ENCODE results near the gene BEST2.

The BEST2 gene

GRCh38 chr19:12802267-12803106 lies 50.9 kb downstream of the BEST2 start:
- no peak for DNase-seq

DNA sequence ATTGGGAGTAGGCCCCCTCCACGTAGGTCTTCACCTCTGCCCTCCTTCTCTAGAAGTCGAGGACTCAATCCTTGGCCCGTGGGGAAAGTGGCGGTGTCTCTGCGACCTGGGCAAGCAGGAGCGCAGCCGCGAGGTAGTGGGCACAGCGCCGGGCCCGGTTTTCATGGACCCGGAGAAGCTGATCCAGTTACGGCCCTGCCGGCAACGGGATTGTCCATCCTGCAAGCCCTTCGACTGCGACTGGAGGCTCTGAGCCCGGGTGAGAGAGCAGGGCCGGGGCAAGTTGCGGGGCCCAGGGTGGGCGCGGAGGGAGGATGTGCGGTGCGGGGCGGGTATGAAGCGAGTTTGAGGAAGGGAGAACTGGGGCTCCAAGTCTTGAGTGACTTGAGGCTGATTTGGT lies 52.5 kb downstream of the BEST2 start:
- no peak for DNase-seq

DNA sequence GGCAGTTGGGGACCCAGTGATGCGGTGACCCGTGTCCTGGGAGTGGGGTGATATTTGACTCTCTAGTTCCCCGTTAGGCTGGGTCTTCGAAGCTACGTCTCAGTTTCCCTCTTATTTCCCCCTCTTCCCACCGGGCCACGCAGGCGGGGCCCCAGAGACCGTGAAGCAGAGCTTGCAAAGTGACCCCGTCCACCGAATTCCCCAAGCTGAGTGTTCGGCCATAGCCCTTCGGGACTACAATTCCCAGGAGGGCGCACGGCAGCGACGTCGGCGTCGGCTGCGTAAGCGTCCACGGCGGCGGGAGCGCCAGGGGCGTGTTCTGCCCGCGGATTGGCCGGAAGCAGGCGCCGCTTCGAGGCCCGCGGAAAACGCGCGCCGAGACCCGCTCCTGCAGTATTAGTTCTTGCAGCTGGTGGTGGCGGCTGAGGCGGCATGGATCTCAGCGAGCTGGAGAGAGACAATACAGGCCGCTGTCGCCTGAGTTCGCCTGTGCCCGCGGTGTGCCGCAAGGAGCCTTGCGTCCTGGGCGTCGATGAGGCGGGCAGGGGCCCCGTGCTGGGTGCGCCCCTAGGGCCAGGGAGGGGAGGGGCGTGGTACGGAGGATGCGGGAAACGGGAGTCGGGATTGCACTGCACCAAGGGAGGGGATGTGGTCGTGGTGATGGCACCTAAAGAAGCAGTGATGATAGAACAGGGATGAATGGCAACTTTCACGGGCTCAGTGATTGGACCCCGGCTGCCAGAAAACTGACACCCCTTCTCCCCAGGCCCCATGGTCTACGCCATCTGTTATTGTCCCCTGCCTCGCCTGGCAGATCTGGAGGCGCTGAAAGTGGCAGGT lies 54.9 kb downstream of the BEST2 start, which contains the start of gene RNASEH2A:
RNASEH2A (plus strand) TSS at position 343 of the 840 bp plus-strand sequence; CDS start at position 433, 90 bp downstream.
- DNase-seq: peak; percentile 79

Data from activated CD4-positive, alpha-beta T cell treated with anti-CD3 and anti-CD28 coated beads for 1 hour (primary cell).